ENCODE data around the gene LGR6. TPM values are rescaled to one million over a fixed set of nuclear protein-coding genes. Genes with fewer than 3 reads are reported as not detected.

LGR6 gene
- total and polyA plus RNA-seq, 2 of the 8 experiments (the other 6 are each of a cell fraction or from before 2014, with no cell fraction given): 0.50 to 1.0 TPM

- peaks cover 5% of the 10 kb centered on the region; the same call in 1 of the 2 replicates for H3K23me2 ChIP-seq (ENCODE audit: low read depth, low read length)
- FAIRE-seq (no peak), DNase-seq (ENCODE audit: low read depth in 1 of 2, low spot score in 2 of 2) (no peak)
- H3K56ac ChIP-seq (replicated peaks; ENCODE audit: insufficient read length, low read depth, low read length): no peak overlapping the region
- H3K18ac ChIP-seq (ENCODE audit: extremely low read depth, low read length): no peak overlapping the region
- H2BK15ac ChIP-seq (ENCODE audit: low read length): 0 out of 2 replicates have a peak overlapping the region, but pooled peaks have one; percentile 41
- TF ChIP-seq POLR2A (IDR thresholded peaks at IDR 0.05; ENCODE audit: control extremely low read depth in 1 of 2, low read depth in 2 of 2, low read length in 2 of 2): no peak
- no peak for TF ChIP-seq FOSL1 (IDR thresholded peaks at IDR 0.05; ENCODE audit: insufficient read depth, low read depth, low read length)
- TF ChIP-seq USF2 (IDR thresholded peaks at IDR 0.05; ENCODE audit: low read length): no peak
- TF ChIP-seq GTF2F1 (IDR thresholded peaks at IDR 0.05; ENCODE audit: borderline replicate concordance, low read depth, low read length): no peak
- TF ChIP-seq SP1 (IDR thresholded peaks at IDR 0.05; ENCODE audit: low read depth, low read length): no peak
- TF ChIP-seq RXRA (IDR thresholded peaks at IDR 0.05; ENCODE audit: insufficient read depth, low read depth, low read length): no peak
- TF ChIP-seq TEAD4 (IDR thresholded peaks at IDR 0.05; ENCODE audit: low read depth, low read length): no peak
- TF ChIP-seq SAP30 (IDR thresholded peaks at IDR 0.05; ENCODE audit: insufficient read depth, insufficient replicate concordance, low read length): no peak
- no peak for TF ChIP-seq HDAC6 (IDR thresholded peaks at IDR 0.05; ENCODE audit: low read depth, low read length)
- TF ChIP-seq NRF1 (IDR thresholded peaks at IDR 0.05; ENCODE audit: low read depth, low read length): no peak
- no peak for TF ChIP-seq NANOG (IDR thresholded peaks at IDR 0.05; ENCODE audit: insufficient read depth, low read depth, low read length, poor library complexity, severe bottlenecking)
- no peak overlapping the region for H3K14ac ChIP-seq (ENCODE audit: insufficient read length)
- H3K9ac ChIP-seq (replicated peaks in 1 of 4; ENCODE audit: extremely low read depth in 1 of 4, low read depth in 3 of 4, low read length in 3 of 4): no peak overlapping the region; a peak in 1 of 7 replicates
- no peak overlapping the region; a peak in 1 of 4 replicates for H3K4me2 ChIP-seq (ENCODE audit: insufficient read depth in 1 of 2, low read depth in 2 of 2, low read length in 2 of 2)
- no peaks in the 10 kb centered on the region for H4K20me1 ChIP-seq (replicated peaks in 1 of 2; ENCODE audit: control insufficient read depth in 1 of 2, insufficient read depth in 2 of 2, low read length in 2 of 2)
- no peak overlapping the region for H3K4me3 ChIP-seq (ENCODE audit: extremely low read depth in 1 of 4, insufficient read depth in 2 of 4, low read depth in 3 of 4, low read length in 4 of 4)
- H2AK5ac ChIP-seq (ENCODE audit: low read depth, low read length): no peak overlapping the region
- CTCF ChIA-PET (ENCODE audit: partially characterized antibody): interaction anchor here (0.9 to 14.5 kb wide), 13 partner anchors 9 to 504 kb away, joined by 3 to 249 read pairs (median 16); partner anchors contain the start of gene LGR6
- H3K23ac ChIP-seq (ENCODE audit: insufficient read length): no peak overlapping the region
- H2BK20ac ChIP-seq (ENCODE audit: low read length): no peak overlapping the region
- peaks cover 2 to 10% (median 8%) of the 10 kb centered on the region in 4 experiments; a peak in 6 of 7 replicates for H3K27me3 ChIP-seq (replicated peaks in 1 of 4; ENCODE audit: control insufficient read depth in 3 of 4, extremely low read depth in 1 of 4, insufficient read depth in 3 of 4, low read length in 3 of 4)
- WGBS, 2 experiments (ENCODE audit: extremely low coverage in 1 of 2, insufficient coverage in 1 of 2, insufficient read length in 1 of 2, insufficient replicate concordance in 2 of 2, low coverage in 1 of 2, low lambda C conversion rate in 2 of 2, missing lambda C conversion rate in 1 of 2): 87% methylated on average over 10 of the region's 10 CpGs; no CpG with 5 or more reads in 1 of the 2 experiments
- no peak overlapping the region; the same call in 1 of the 2 replicates for H2BK5ac ChIP-seq (ENCODE audit: low read depth, low read length)
- no peak overlapping the region for H2BK12ac ChIP-seq (ENCODE audit: low read depth, low read length)
- H3K27ac ChIP-seq (ENCODE audit: low read depth, low read length): no peak overlapping the region
- POLR2A ChIA-PET (ENCODE audit: partially characterized antibody): interaction anchor here (1.0 to 1.7 kb wide), 5 partner anchors 8 to 30 kb away, joined by 3 to 6 read pairs (median 5); no protein-coding TSS in a partner anchor
- no peak overlapping the region for H4K5ac ChIP-seq (ENCODE audit: insufficient read length, low read depth, low read length)
- H4K91ac ChIP-seq (replicated peaks; ENCODE audit: insufficient read length, low read length): no peak overlapping the region
- H3K4ac ChIP-seq (replicated peaks; ENCODE audit: insufficient read length, low read depth, low read length): no peak overlapping the region
- no peak overlapping the region for H2AFZ ChIP-seq (ENCODE audit: low read length)
- H3K79me2 ChIP-seq (ENCODE audit: control insufficient read depth in 1 of 2, insufficient read depth in 2 of 2, low read length in 2 of 2): no peaks in the 10 kb centered on the region
- H4K8ac ChIP-seq (ENCODE audit: extremely low read depth, insufficient read depth, low read length): no peak overlapping the region
- no peak overlapping the region for H2BK120ac ChIP-seq (replicated peaks; ENCODE audit: low read depth, low read length)
- H3K79me1 ChIP-seq (ENCODE audit: low read depth, low read length): no peaks in the 10 kb centered on the region
- no peaks in the 10 kb centered on the region for H3K9me3 ChIP-seq (ENCODE audit: insufficient read depth in 2 of 2, low read depth in 1 of 2, low read length in 1 of 2)
- no peaks in the 10 kb centered on the region for H3K36me3 ChIP-seq (ENCODE audit: control insufficient read depth in 2 of 4, insufficient read depth in 4 of 4, low read length in 3 of 4)
- peaks cover 0 to 3% (median 1%) of the 10 kb centered on the region in 4 experiments; a peak in 5 of 7 replicates for H3K4me1 ChIP-seq (replicated peaks in 1 of 4; ENCODE audit: control insufficient read depth in 3 of 4, insufficient read depth in 4 of 4, low read length in 3 of 4)
Measured at GRCh38 chr1:202215472-202216130, 22.0 kb downstream of the LGR6 start.
